Activated naive CD8-positive, alpha-beta T cell treated with anti-CD3 and anti-CD28 coated beads, Interleukin-2, amount 50 U/mL, for 16 hours (primary cell): ENCODE results near the gene ITPA.
"Not testable (repeated sequence)": the region's sequence is repeated elsewhere in the genome, so short reads cannot be mapped to it uniquely, and the experiment has no call there.

Source experiments
- DNase-seq: peaks from one replicate; pipeline ENCODE4 v3.0.0-alpha.2; 2020; ENCODE audit warnings: low read depth, low spot score

ITPA gene

GRCh38 chr20:3199976-3200755 is 9.1 kb upstream of the ITPA start:
- DNase-seq = no peak

- DNase-seq = no peak
These were observed 6.4 kb upstream of the ITPA start for GRCh38 chr20:3202965-3203314.

GRCh38 chr20:3203315-3204123 is 5.8 kb upstream of the ITPA start:
- DNase-seq = no peak

- DNase-seq = peak; percentile 83
These were observed 5.0 kb upstream of the ITPA start, which contains the start of gene DDRGK1 for GRCh38 chr20:3204124-3204794. DDRGK1 (minus strand) TSS chr20:3204682; CDS start chr20:3204627, 55 bp downstream.

- DNase-seq = no peak
These were observed 477 bp upstream of the ITPA start for GRCh38 chr20:3208786-3209256.

- DNase-seq = no peak
These were observed 634 bp downstream of the ITPA start for GRCh38 chr20:3209946-3210317.

GRCh38 chr20:3210346-3210745 is 1.0 kb downstream of the ITPA start:
- no peak for DNase-seq

- DNase-seq = no peak
These were observed 3.9 kb downstream of the ITPA start for GRCh38 chr20:3213226-3213625.

- DNase-seq = not testable (repeated sequence)
These were observed 6.1 kb downstream of the ITPA start for GRCh38 chr20:3215359-3215917.

- peak; percentile 65 for DNase-seq
These were observed 9.2 kb downstream of the ITPA start for GRCh38 chr20:3218307-3218988.

- DNase-seq = no peak
These were observed 12.3 kb downstream of the ITPA start for GRCh38 chr20:3221398-3222226.

- DNase-seq = no peak
These were observed 13.6 kb downstream of the ITPA start for GRCh38 chr20:3222635-3223600.

- DNase-seq = no peak
These were observed 14.3 kb downstream of the ITPA start for GRCh38 chr20:3223651-3223993.

- DNase-seq = no peak
These were observed 14.8 kb downstream of the ITPA start for GRCh38 chr20:3223994-3224680.

- no peak for DNase-seq
These were observed 15.6 kb downstream of the ITPA start for GRCh38 chr20:3224681-3225421.

- DNase-seq = no peak
These were observed 16.8 kb downstream of the ITPA start for GRCh38 chr20:3226093-3226492.

GRCh38 chr20:3226864-3227263 is 17.6 kb downstream of the ITPA start:
- no peak for DNase-seq

GRCh38 chr20:3227506-3227905 is 18.2 kb downstream of the ITPA start:
- DNase-seq = no peak
